Ovary (tissue), 9 donors: ENCODE data around the gene CNTNAP5. TPM values are rescaled to one million over a fixed set of nuclear protein-coding genes. Genes with fewer than 3 reads are reported as not detected.

ENCODE experiments used
- DNase-seq, 5 donors: peaks; one replicate each; pipeline ENCODE4 v3.0.0-alpha.2; 2019 to 2020
- H3K27ac ChIP-seq, 2 donors: fragments of 200-600 bp; one replicate each; pipeline versions ENCODE4 v1.5.1 to v1.8.0; 2019 to 2022
- H3K27me3 ChIP-seq: fragments of 200-600 bp; one replicate; pipeline ENCODE4 v1.8.0; 2022
- H3K36me3 ChIP-seq: fragments of 200-600 bp; sonication (generic); one replicate; pipeline ENCODE4 v1.5.1; 2019
- H3K4me1 ChIP-seq: one replicate; pipeline ENCODE4 v1.8.1; 2013; ENCODE audit warnings: mild to moderate bottlenecking, moderate library complexity; ENCODE audit not compliant: insufficient read depth
- H3K4me3 ChIP-seq: fragments of 200-600 bp; sonication (generic); one replicate; pipeline ENCODE4 v1.5.1; 2017
- H3K9me3 ChIP-seq, 2 donors: fragments of 200-600 bp in 1 of 2; sonication (generic) in 1 of 2; one replicate each; pipeline versions ENCODE4 v1.5.1 to v1.8.1; 2013 to 2019; ENCODE audit warnings: mild to moderate bottlenecking in 1 of 2, moderate library complexity in 1 of 2
- EP300 ChIP-seq: sonication (generic); formaldehyde crosslinking; IDR thresholded peaks from one replicate; pipeline ENCODE4 v1.6.1; 2017; ENCODE audit warnings: antibody characterized with exemption
- POLR2A ChIP-seq: fragments of 450-650 bp; IDR thresholded peaks from one replicate; pipeline ENCODE4 v1.6.1; 2017; ENCODE audit warnings: antibody characterized with exemption, mild to moderate bottlenecking, moderate library complexity
- WGBS, 3 donors: extraction: QIAGEN DNeasy Blood & Tissue Kit in 1 of 3; methylation state at CpG; one replicate each; pipeline versions ENCODE4 v1.1.5 to v1.1.7; 2013 to 2017; 5-methylcytosine and 5-hydroxymethylcytosine counted together
- intact Hi-C, 4 donors: fragments of 100-400 bp; cut with DNase I; formaldehyde crosslinking; loops; one replicate each; pipeline versions ENCODE4 v1.11.0 to v1.15.1; 2022 to 2023
- polyA plus RNA-seq, 2 donors: library from polyadenylated mRNA; stranded (reverse); fragments of 200-250 nt in 1 of 2; fragments of 350-450 nt in 1 of 2; fragmentation: Illumina TruSeq in 1 of 2; extraction: RNeasy Lipid Tissue Mini Kit (QIAGEN cat#74804) in 1 of 2; gene quantifications; one replicate each; pipeline ENCODE4 v1.2.3, GENCODE V29; 2013 to 2014
- total RNA-seq, 7 donors: library from RNA; depleted of rRNA in 2 of 7; stranded (reverse); fragments of >200 nt in 2 of 7; fragmentation: NEBNext Ultra II Directional in 3 of 7; extraction: Animal tissue kit (Norgen Biotek cat#: 25700) in 3 of 7; gene quantifications; one replicate each; pipeline versions ENCODE4 v1.1.0 to v1.2.4, GENCODE V29; 2016 to 2023
- TF ChIP-seq, protein P1 (sequence below), 3 donors: fragments of 450-650 bp in 2 of 3; fragments of 200-600 bp in 1 of 3; IDR thresholded peaks; one replicate each; pipeline versions ENCODE4 v1.5.1 to v1.8.0; 2016 to 2022; ENCODE audit warnings: antibody characterized with exemption in 3 of 3, mild to moderate bottlenecking in 1 of 3
- donor health status: DM: no; HTN: no; CAD: no; lungs with moderate emphysema.
- donor health status: DM: no; HTN: no; CAD: no.
- donor health status: Bipolar disorder and iron deficiency.
- donor health status: DM: yes; HTN: yes; CAD: no.
- donor health status: DM: no; HTN: no; CAD: no.
- donor health status: DM: yes; HTN: yes; CAD: no.

Gene CNTNAP5
- total and polyA plus RNA-seq, 9 donors: not detected

DNA sequence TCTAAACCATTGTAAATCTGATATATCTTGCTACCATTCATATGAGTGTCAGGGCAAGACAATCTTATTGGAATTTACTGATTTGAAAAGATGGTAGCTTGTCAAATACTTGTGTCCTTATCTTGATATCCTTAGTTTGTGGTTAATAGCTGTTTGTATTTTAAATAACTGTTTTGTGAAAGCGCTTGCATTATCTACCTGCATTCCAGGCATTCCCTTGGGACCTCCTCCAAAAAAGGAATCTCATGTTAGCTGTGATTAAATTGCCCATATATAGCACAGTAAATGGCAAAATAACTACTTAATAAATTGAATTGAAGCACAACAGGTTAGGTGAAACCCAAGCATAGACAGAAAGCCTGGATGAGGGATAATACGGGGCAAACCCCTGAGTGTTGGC, 13.9 kb downstream of the CNTNAP5 start:
- no peaks in the 10 kb centered on the region for H3K4me1 ChIP-seq
- intact Hi-C loops: no loop called here
- TF ChIP-seq POLR2A (no peak), EP300 (no peak)
- TF ChIP-seq, protein P1, sequence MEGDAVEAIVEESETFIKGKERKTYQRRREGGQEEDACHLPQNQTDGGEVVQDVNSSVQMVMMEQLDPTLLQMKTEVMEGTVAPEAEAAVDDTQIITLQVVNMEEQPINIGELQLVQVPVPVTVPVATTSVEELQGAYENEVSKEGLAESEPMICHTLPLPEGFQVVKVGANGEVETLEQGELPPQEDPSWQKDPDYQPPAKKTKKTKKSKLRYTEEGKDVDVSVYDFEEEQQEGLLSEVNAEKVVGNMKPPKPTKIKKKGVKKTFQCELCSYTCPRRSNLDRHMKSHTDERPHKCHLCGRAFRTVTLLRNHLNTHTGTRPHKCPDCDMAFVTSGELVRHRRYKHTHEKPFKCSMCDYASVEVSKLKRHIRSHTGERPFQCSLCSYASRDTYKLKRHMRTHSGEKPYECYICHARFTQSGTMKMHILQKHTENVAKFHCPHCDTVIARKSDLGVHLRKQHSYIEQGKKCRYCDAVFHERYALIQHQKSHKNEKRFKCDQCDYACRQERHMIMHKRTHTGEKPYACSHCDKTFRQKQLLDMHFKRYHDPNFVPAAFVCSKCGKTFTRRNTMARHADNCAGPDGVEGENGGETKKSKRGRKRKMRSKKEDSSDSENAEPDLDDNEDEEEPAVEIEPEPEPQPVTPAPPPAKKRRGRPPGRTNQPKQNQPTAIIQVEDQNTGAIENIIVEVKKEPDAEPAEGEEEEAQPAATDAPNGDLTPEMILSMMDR (IDR thresholded peaks at IDR 0.05): no peak
- no peaks in the 10 kb centered on the region for H3K9me3 ChIP-seq
- H3K27ac ChIP-seq: no peak overlapping the region
- no peak overlapping the region for H3K4me3 ChIP-seq
- WGBS, 3 donors: 43 to 50% (median 47%) methylated on average over 2 of the region's 2 CpGs
- H3K27me3 ChIP-seq: no peaks in the 10 kb centered on the region
- H3K36me3 ChIP-seq: no peaks in the 10 kb centered on the region
- no peak for DNase-seq

DNA sequence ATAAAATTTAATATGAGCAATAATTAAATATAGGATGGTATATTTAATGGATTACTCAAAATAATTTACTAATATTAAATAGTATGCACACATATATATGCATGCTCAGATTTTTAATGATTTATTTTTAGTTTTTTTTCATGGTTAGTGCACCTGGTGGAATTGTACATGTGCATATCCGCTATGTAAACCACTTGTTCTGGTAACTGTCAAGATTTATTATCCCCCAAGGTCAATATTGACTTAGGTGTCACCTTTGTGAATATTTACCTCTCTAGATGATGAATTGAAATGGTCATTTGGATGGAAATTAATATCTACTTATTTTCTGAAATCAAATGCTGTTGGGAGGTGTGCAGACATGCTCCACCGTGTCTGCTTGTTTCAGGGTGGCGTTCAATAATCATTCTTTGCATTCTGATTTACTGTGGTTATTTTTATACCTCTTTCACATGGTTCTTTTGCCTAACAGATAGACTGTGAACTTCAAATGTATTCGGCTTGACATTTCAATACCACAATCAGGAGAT, 14.7 kb downstream of the CNTNAP5 start:
- intact Hi-C loops: no loop called here
- 80 to 86% (median 82%) methylated on average over 4 of the region's 4 CpGs for WGBS, 3 donors
- no peak for DNase-seq
- TF ChIP-seq, protein P1 (IDR thresholded peaks at IDR 0.05): no peak
- TF ChIP-seq EP300 (no peak), POLR2A (no peak)
- no peaks in the 10 kb centered on the region for H3K27me3 ChIP-seq
- H3K27ac ChIP-seq: no peak overlapping the region
- no peaks in the 10 kb centered on the region for H3K4me1 ChIP-seq
- no peaks in the 10 kb centered on the region for H3K36me3 ChIP-seq
- no peak overlapping the region for H3K4me3 ChIP-seq
- no peaks in the 10 kb centered on the region for H3K9me3 ChIP-seq

DNA sequence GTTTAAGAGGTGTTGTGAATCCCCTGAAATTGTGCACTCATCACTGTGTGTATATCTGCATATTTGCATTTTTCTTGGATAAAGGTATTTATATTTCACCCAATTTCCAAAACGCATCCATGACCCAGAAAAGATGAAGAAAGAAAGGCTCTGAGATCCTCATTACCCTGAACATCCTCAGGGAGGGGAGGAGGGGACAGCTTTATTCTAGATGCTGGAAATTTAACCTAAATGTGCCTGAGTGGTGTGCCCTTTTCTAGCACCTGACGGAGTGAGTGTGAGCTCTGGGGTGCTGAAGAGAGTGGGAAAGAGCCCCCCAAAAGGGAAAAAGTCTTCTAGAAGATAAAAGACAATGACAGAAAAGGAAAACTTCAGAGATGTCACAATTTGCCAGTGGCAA, 20.8 kb downstream of the CNTNAP5 start:
- no peaks in the 10 kb centered on the region for H3K27me3 ChIP-seq
- 64 to 69% (median 66%) methylated on average over 2 of the region's 2 CpGs for WGBS, 3 donors
- no peak overlapping the region for H3K27ac ChIP-seq
- TF ChIP-seq, protein P1 (IDR thresholded peaks at IDR 0.05): no peak
- TF ChIP-seq POLR2A: no peak
- no peak for TF ChIP-seq EP300
- H3K4me1 ChIP-seq: no peaks in the 10 kb centered on the region
- no peaks in the 10 kb centered on the region for H3K36me3 ChIP-seq
- no peak for DNase-seq
- no peak overlapping the region for H3K4me3 ChIP-seq
- H3K9me3 ChIP-seq: no peaks in the 10 kb centered on the region
- intact Hi-C loops: no loop called here

GRCh38 chr2:124046332-124046731, 21.2 kb downstream of the CNTNAP5 start:
- no peaks in the 10 kb centered on the region for H3K36me3 ChIP-seq
- no peak for DNase-seq
- TF ChIP-seq, protein P1 (IDR thresholded peaks at IDR 0.05): no peak
- no peak for TF ChIP-seq EP300
- TF ChIP-seq POLR2A: no peak
- intact Hi-C loops: no loop called here
- H3K4me3 ChIP-seq: no peak overlapping the region
- H3K4me1 ChIP-seq: no peaks in the 10 kb centered on the region
- WGBS, 3 donors: 61 to 67% (median 64%) methylated on average over 3 of the region's 3 CpGs
- H3K27me3 ChIP-seq: no peaks in the 10 kb centered on the region
- H3K9me3 ChIP-seq: no peaks in the 10 kb centered on the region
- H3K27ac ChIP-seq: no peak overlapping the region
